HL-60 (cell line): ENCODE results near the gene LRRC3.

Experiments used
- CTCF ChIP-seq: IDR thresholded peaks from one replicate; pipeline ENCODE4 v1.5.1; 2011; ENCODE audit warnings: low read length, control low read depth, inconsistent platforms; ENCODE audit not compliant: insufficient read depth
- POLR2AphosphoS5 ChIP-seq: IDR thresholded peaks from 2 replicates; pipeline ENCODE4 v1.6.1; 2012; ENCODE audit warnings: low read depth
- REST ChIP-seq: IDR thresholded peaks from 2 replicates; pipeline ENCODE4 v1.6.1; 2012; ENCODE audit warnings: low read depth; ENCODE audit not compliant: insufficient replicate concordance

GRCh38 chr21:44458971-44459711 is 3.8 kb downstream of the LRRC3 start:
- no peak for TF ChIP-seq POLR2AphosphoS5
- TF ChIP-seq CTCF, result no peak
- TF ChIP-seq REST, result no peak
